Omental fat pad (tissue), 4 donors: ENCODE measurements around the gene VRK2. TPM values are rescaled to one million over a fixed set of nuclear protein-coding genes. Genes with fewer than 3 reads are reported as not detected.

Experiments used
- ATAC-seq: fragments of 150-250 bp; one replicate; pipeline ENCODE4 v1.9.1; 2016; ENCODE audit warnings: mild to moderate bottlenecking, moderate library complexity; ENCODE audit not compliant: low FRiP score
- DNase-seq: peaks from one replicate; pipeline ENCODE4 v3.0.0-alpha.2; 2019; ENCODE audit warnings: low spot score
- CTCF ChIP-seq, 3 donors: fragments of 450-650 bp; IDR thresholded peaks; one replicate each; pipeline ENCODE4 v1.5.1; 2016 to 2017; ENCODE audit warnings: antibody characterized with exemption in 3 of 3, mild to moderate bottlenecking in 3 of 3, moderate library complexity in 2 of 3
- total RNA-seq, 4 donors: library from RNA; depleted of rRNA; stranded (reverse); fragments of >200 nt; gene quantifications; one replicate each; pipeline ENCODE4 v1.1.0, GENCODE V29; 2016

The VRK2 gene
- total RNA-seq, 4 donors from 2014 or later: 16.1 to 24.6 (median 18.7) TPM

- DNase-seq: no peak
- no peak for TF ChIP-seq CTCF (IDR thresholded peaks at IDR 0.05)
- no peak for ATAC-seq
Measured at GRCh38 chr2:58122540-58122939, 75.9 kb downstream of the VRK2 start.

- ATAC-seq: no peak
- DNase-seq: no peak
- no peak for TF ChIP-seq CTCF (IDR thresholded peaks at IDR 0.05)
Measured at GRCh38 chr2:58127111-58127510, 80.5 kb downstream of the VRK2 start.

- DNase-seq (no peak), ATAC-seq (no peak)
- TF ChIP-seq CTCF (IDR thresholded peaks at IDR 0.05): no peak
Measured at GRCh38 chr2:58130238-58130637, 83.6 kb downstream of the VRK2 start.

- ATAC-seq: no peak
- TF ChIP-seq CTCF (IDR thresholded peaks at IDR 0.05): no peak
- DNase-seq: no peak
Measured at GRCh38 chr2:58131191-58132011, 84.8 kb downstream of the VRK2 start.

- DNase-seq: no peak
- ATAC-seq: no peak
- TF ChIP-seq CTCF (IDR thresholded peaks at IDR 0.05): no peak
Measured at GRCh38 chr2:58133395-58133794, 86.8 kb downstream of the VRK2 start.

GRCh38 chr2:58135861-58136260 is 89.3 kb downstream of the VRK2 start:
- no peak for TF ChIP-seq CTCF (IDR thresholded peaks at IDR 0.05)

GRCh38 chr2:58137221-58137620 is 90.6 kb downstream of the VRK2 start:
- TF ChIP-seq CTCF (IDR thresholded peaks at IDR 0.05): no peak
- ATAC-seq: no peak
- DNase-seq: no peak

More at GRCh38 chr2:58135861-58136260, 89.3 kb downstream of the VRK2 start:
- DNase-seq: no peak
- no peak for ATAC-seq
